ENCODE measurements around the gene NUP210.

The NUP210 gene

DNA sequence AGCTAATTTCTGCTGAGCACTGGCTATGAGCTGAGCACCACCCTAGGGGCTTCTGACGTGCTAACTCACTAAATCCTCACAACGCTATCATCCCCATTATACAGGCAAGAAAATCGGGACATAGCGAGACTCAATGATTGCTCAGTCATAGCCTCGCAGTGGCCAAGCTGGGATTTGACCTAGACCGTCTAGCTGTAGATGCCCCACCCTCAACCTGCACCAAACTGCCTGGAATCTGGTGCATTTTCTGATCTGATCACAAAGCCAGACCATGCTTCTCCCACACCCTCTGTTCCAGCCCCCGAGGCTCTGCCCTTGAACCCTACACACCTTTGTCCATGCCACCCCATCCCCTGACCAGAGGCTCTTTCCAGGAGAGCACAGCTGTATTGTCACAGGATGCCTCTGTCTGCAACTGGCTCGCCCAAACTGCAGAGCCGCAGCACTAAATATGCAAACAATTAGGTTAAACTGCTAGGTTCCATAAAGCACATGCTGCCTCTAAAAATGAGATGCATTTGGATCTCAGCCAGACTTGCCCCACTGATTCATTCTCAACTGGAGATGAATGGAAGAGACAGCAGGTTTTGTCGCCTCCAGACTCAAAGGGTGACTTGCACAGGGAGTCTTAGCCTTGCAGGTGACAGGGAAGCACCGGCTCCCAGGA, 95.2 kb downstream of the NUP210 start:
- ChIA-PET CTCF (interaction anchor here (0.8 to 2.0 kb wide), 3 partner anchors 9 to 128 kb away, joined by 4 to 6 read pairs (median 4); no protein-coding TSS in a partner anchor), POLR2A (no interaction called here)
- TF ChIP-seq CTCF (IDR thresholded peaks at IDR 0.05; ENCODE audit: control extremely low read depth, extremely low read depth, low read depth, missing control alignments), result no peak
- no peak for DNase-seq (ENCODE audit: extremely low spot score)

- POLR2A ChIA-PET, result no interaction called here
- TF ChIP-seq CTCF (IDR thresholded peaks at IDR 0.05; ENCODE audit: control extremely low read depth, extremely low read depth, low read depth, missing control alignments), result no peak
- CTCF ChIA-PET, result interaction anchor here (1.0 to 2.0 kb wide), 2 partner anchors 8 kb away, joined by 3 to 6 read pairs; no protein-coding TSS in a partner anchor
- no peak for DNase-seq (ENCODE audit: extremely low spot score)
These were observed 96.3 kb downstream of the NUP210 start for GRCh38 chr3:13323822-13324221.

- POLR2A ChIA-PET, result no interaction called here
- no peak for DNase-seq (ENCODE audit: extremely low spot score)
These were observed 97.8 kb downstream of the NUP210 start for GRCh38 chr3:13322324-13322723.

GRCh38 chr3:13319564-13320220, 100.4 kb downstream of the NUP210 start:
- TF ChIP-seq CTCF (IDR thresholded peaks at IDR 0.05; ENCODE audit: control extremely low read depth, extremely low read depth, low read depth, missing control alignments), result no peak
- CTCF ChIA-PET, result no interaction called here
- no peak for DNase-seq (ENCODE audit: extremely low spot score)
- POLR2A ChIA-PET, result no interaction called here

More at GRCh38 chr3:13322324-13322723, 97.8 kb downstream of the NUP210 start:
- TF ChIP-seq CTCF (IDR thresholded peaks at IDR 0.05; ENCODE audit: control extremely low read depth, extremely low read depth, low read depth, missing control alignments), result no peak
- CTCF ChIA-PET, result interaction anchor here (0.9 to 1.7 kb wide), 2 partner anchors 8 to 14 kb away, joined by 3 to 9 read pairs; no protein-coding TSS in a partner anchor

DNA sequence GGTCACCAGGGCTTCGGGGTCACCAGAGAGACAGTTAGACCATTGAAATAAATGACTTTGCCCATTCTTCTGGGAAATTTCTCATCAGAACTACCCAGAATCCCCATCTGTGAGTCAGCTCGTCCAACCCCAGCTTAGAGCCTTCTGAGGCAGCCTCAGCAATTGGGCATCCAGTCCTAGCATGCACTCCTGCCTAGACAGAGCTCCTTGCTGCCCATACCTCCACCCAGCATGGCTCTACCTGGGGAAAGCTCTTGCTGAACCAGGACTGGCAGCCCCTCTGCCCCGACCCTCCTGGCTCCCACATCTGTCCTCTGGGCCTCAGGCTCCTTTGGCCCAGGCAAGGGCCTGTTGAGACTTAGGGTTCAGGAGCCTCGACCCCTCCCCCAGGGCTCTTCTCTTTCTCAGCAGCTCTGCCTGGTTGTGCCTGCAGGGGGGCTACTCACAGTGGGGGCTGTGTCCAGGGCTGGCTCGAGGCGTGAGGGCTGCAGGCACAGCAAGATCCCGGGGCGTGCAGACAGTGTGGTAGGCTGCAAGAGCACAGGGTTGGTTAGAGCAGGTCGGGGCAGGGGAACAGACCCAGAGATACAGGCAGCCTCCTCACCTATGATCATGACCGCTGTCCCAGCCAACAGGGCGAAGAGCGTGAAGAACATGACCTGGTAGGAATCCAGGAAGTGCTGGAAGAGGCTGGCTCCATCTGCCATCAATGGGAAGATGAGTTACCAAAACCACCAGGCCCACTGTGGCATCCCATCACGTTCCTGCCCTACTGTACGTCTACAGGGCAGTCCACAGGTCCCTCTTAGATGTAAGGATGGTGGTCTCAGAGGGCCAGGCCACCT, 101.3 kb downstream of the NUP210 start:
- TF ChIP-seq CTCF (IDR thresholded peaks at IDR 0.05; ENCODE audit: control extremely low read depth, extremely low read depth, low read depth, missing control alignments), result no peak
- DNase-seq (ENCODE audit: extremely low spot score), result no peak
- ChIA-PET CTCF (interaction anchor here (1.0 to 1.4 kb wide), 2 partner anchors 12 to 134 kb away, joined by 3 read pairs; no protein-coding TSS in a partner anchor), POLR2A (no interaction called here)

Data from GM10248 (cell line).